DMS 273 (cell line): Measurements from ENCODE around the gene ZNF493.
A peak's percentile ranks its signal among the peaks of the same experiment; 100 is the strongest.

ENCODE experiments used
- DNase-seq: peaks from one replicate; lab custom pipeline; 2025; ENCODE audit not compliant: unreplicated experiment; lab: John Stamatoyannopoulos, UW

The ZNF493 gene

GRCh38 chr19:21396893-21397572 lies at the start of gene ZNF493:
Gene ZNF493, plus strand, starts transcription at chr19:21397133. Its CDS starts 105 bp downstream, at chr19:21397238.
- peak; percentile 98 for DNase-seq

DNA sequence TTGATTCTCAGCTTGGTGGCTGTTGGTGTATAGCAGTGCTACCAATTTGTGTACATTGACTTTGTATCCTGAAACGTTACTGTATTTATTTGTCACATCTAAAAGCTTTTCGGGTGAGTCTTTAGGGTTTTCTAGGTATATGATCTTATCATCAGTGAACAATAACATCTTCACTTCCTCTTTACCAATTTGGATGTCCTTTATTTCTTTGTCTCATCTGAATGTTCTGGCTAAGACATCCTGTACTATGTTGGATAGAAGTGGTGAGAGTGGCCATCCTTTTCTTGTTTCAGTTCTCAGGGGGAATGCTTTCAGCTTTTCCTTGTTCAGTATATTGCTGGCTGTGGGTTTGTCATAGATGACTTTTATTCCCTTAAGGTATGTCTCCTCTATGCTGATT lies 44.1 kb upstream of the ZNF493 start:
- no peak for DNase-seq

GRCh38 chr19:21358768-21359451 lies 38.0 kb upstream of the ZNF493 start, which contains the start of gene ZNF738:
Gene ZNF738, plus strand, starts transcription at chr19:21359000. Its CDS starts 141 bp downstream, at chr19:21359141.
- DNase-seq: peak; percentile 99

DNA sequence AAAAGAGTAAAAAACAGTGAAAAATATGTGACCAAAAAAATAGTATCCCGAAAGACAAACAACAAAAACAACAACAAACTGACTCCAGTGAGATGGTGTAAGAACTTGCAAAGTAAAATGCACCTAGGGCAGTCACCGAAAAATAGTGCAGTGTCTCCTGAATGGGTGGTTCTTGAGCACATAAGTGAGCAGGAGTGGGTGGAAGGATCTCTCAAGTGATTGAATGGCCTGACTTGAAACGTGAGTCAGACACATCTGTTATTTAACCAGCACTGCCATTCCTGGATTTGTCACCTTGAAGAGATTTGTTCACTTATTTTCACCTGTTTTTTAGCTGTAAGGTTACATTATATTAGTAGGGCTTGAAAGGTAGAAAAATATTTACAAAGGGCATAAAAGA lies 34.6 kb upstream of the ZNF493 start:
- DNase-seq: no peak

- no peak for DNase-seq
These were observed 12.9 kb upstream of the ZNF493 start for GRCh38 chr19:21383980-21384582.

DNA sequence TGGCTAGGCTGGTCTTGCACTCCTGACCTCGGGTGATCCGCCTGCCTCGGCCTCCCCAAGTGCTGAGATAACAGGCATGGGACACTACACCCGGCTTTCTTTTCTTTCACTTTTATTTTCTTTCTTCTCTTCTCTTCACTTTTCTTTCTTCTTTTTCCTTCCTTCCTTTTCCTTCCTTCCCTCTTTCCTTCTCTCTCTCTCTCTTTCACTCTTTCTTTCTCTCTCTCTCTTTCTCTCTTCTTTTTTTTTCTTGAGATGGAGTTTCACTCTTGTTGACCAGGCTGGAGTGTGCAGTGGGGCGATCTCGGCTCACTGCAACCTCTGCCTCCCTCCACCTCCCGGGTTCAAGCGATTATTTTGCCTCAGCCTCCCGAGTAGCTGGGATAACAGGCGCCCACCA lies 812 bp upstream of the ZNF493 start:
- no peak for DNase-seq

GRCh38 chr19:21398851-21399250 lies 1.9 kb downstream of the ZNF493 start:
- no peak for DNase-seq

- DNase-seq: no peak
These were observed 5.5 kb downstream of the ZNF493 start for GRCh38 chr19:21402303-21402985.

DNA sequence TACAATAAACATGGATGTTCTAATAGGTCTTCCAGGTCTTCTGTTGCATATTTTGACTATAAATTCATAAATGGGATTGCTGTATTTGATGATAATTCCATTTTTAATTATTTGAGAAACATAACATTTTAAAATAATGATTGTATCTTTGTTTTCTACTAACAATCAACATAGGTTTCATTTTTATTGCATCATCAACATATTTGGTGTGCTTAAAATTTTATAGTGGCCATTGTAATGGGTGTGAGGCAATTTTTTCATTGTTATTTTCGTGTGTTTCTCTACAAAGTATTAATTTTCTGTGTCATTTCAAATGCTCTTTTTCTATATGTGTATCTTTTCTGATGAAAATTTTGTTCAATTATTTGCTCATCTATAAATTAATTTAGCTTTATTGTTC lies 13.2 kb downstream of the ZNF493 start:
- DNase-seq: no peak

GRCh38 chr19:21422244-21422643 lies 25.3 kb downstream of the ZNF493 start:
- DNase-seq: no peak

DNA sequence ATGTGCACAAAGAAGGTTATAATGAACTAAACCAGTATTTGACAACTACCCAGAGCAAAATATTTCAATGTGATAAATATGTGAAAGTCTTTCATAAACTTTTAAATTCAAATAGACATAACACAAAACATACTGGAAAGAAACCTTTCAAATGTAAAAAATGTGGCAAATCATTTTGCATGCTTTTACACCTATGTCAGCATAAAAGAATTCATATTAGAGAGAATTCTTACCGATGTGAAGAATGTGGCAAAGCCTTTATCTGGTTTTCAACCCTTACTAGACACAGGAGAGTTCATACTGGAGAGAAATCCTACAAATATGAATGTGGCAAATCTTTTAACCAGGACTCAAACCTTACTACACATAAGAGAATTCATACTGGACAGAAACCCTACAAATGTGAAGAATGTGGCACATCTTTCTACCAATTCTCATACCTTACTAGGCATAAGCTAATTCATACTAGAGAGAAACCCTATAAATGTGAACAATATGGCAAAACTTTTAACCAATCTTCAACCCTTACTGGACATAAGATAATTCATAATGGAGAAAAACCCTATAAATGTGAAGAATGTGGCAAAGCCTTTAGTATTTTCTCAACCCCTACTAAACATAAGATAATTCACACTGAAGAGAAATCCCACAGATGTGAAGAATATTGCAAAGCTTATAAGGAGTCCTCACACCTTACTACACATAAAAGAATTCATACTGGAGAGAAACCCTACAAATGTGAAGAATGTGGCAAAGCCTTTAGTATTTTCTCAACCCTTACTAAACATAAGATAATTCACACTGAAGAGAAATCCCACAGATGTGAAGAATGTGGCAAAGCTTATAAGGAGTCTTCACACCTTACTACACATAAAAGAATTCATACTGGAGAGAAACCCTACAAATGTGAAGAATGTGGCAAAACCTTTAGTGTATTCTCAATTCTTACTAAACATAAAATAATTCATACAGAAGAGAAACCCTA lies 26.4 kb downstream of the ZNF493 start:
- DNase-seq: no peak

DNA sequence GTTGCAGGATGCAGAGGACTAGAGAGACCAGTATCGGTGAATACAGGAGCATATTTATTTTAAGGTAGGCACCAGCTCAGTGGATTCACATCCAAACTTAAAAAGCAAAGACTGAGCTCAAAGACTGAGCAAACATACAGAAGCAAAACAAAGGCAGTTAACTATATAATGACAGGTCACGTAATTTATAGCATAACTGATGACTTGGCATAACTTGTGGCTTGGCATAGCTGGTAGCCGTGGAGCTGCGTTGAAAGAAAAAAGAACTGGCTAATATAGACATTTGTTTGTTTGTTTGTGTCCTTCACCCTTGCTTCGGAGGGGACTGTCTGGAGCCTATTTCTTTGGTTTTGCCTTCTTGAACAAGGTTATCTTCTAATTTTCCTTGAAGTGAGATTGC lies 33.7 kb downstream of the ZNF493 start:
- no peak for DNase-seq

DNA sequence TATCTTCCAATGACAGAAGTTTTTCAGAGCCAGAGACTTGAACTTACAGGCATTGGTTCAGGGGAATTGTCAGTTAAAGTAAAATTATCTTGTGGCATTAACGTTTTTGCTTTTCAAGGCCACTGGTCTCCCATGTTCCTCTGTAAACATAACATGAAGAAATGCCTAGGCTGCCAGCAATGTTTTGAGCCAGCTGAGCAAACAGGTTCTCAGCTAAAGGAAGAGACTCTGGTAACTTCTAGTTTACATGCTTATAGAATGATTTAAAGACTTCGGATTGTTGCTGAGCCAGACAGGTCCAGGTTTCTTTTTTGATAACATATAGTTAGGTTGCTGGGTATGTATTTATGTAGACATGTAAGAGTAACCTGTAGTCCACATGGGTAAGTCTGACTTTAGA lies 35.7 kb downstream of the ZNF493 start:
- no peak for DNase-seq

GRCh38 chr19:21434516-21434915 lies 37.6 kb downstream of the ZNF493 start:
- no peak for DNase-seq

DNA sequence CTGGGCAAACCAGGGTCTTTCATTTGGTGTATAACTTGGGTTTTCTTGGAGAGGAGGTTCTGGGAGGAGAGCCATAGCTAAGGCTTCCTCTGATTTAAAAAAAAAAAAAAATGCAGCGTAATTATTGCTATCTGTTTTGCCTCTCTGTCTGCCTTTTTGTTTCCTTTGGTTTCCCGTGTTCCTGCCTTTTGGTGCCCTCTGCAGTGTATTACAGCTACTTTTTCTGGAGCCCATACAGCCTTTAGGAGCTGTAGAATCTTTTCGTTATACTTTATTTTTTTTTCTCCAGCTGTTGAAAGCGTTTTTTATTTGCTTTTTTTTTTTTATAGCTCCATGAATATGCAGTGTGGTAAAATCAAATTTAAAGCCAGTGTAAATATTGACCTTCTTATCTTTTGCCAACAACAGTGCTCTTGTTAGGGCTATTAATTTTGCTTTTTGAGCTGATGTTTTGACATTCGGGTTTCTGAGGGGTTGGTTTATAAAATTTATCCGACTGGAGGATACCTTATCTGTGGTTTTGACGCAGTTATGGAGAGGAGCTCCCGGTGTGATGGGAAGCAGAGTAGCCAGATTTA lies 38.1 kb downstream of the ZNF493 start:
- DNase-seq: peak; percentile 6

- DNase-seq: no peak
These were observed 42.3 kb downstream of the ZNF493 start for GRCh38 chr19:21439201-21439751.

DNA sequence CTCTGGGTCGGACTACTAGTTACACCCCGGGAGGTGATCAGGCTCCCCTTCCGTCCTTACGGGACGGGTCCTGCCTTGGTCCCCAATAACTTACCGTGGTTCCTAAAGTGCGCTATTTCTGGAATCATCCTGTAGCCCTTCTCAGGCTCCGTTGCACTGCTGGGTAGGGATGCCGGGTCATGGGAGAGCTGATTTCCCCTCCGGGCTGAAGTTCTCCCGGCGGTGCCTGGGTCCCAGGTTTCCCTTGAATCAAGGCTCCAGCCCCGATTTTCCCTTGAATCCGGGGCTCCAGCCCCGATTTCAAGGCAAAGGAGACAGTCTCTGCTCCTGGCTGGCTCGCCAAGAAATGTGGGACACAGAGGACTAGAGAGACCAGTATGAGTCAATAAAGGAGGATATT lies 43.4 kb downstream of the ZNF493 start:
- DNase-seq: no peak

DNA sequence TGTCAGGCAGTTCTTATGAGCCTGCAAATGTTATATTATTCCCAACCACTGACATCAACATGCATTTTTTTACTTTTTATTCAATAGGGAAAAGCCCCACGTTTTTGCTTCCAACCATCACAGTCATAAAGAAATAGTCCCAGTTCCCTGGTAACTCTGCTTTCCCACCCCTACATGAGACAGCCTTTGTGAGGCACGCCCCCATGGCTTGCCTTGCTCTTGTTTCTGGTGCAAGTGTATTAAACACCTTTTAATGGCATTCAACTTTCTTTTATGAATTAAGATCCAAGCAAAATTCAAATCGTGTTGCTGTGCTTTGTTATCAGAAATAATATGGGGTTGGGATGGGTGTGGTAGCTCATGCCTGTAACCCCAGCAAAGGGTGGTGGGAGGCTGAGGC lies 54.3 kb downstream of the ZNF493 start:
- no peak for DNase-seq

- no peak for DNase-seq
These were observed 58.0 kb downstream of the ZNF493 start for GRCh38 chr19:21454901-21455300.

DNA sequence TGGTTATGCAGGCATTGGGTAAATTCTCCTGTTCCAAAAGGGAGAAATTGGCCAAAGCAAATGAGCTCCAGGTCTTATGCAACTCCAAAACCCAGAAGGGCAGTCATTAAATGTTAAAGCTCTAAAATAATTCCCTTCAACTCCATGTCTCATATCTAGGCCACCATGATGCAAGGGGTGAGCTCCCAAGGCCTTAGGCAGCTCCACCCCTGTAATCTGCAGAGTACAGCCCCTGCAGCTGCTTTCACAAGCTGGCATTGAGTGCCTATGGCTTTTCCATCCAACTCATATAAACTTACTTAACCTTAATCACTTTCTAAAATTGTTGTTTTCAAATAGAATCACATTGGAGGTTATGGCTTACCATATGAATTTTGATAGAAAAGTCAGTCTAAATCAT lies 63.8 kb downstream of the ZNF493 start:
- no peak for DNase-seq
